ENCODE results near the gene CLGN.

CLGN gene

GRCh38 chr4:140427106-140427918 is at the start of gene CLGN:
TSS of gene CLGN (minus strand) at chr4:140427648. CDS start at chr4:140413078, 14,570 bp downstream.
- H3K4me1 ChIP-seq = no peaks in the 10 kb centered on the region
- no peaks in the 10 kb centered on the region for H3K9me3 ChIP-seq (ENCODE audit: control insufficient read depth, low read length)
- H3K36me3 ChIP-seq (ENCODE audit: control insufficient read depth, insufficient read depth, low read length) = no peaks in the 10 kb centered on the region
- peak; percentile 19 for TF ChIP-seq CTCF (IDR thresholded peaks at IDR 0.05)
- H3K79me2 ChIP-seq = no peaks in the 10 kb centered on the region
- H3K27ac ChIP-seq = no peak within 1 kb of the TSS
- peak within 1 kb of the TSS; percentile 82 for H2AFZ ChIP-seq
- H3K27me3 ChIP-seq (ENCODE audit: control insufficient read depth, insufficient read depth, low read length) = no peaks in the 10 kb centered on the region
- peak within 1 kb of the TSS; percentile 55 for H3K4me3 ChIP-seq (ENCODE audit: low read depth, low read length)
- H3K9ac ChIP-seq = no peak within 1 kb of the TSS
- H3K4me2 ChIP-seq (ENCODE audit: low read length) = peak within 1 kb of the TSS; percentile 92

- Histone ChIP-seq H3K9ac (no peak overlapping the region), H3K9me3 (ENCODE audit: control insufficient read depth, low read length) (no peaks in the 10 kb centered on the region), H3K4me1 (no peaks in the 10 kb centered on the region), H3K27me3 (ENCODE audit: control insufficient read depth, insufficient read depth, low read length) (no peaks in the 10 kb centered on the region), H3K36me3 (ENCODE audit: control insufficient read depth, insufficient read depth, low read length) (no peaks in the 10 kb centered on the region), H3K4me2 (ENCODE audit: low read length) (no peak overlapping the region), H2AFZ (no peak overlapping the region), H3K27ac (no peak overlapping the region), H3K4me3 (ENCODE audit: low read depth, low read length) (no peak overlapping the region), H3K79me2 (no peaks in the 10 kb centered on the region)
- TF ChIP-seq CTCF (IDR thresholded peaks at IDR 0.05) = no peak
These were observed 44.7 kb upstream of the CLGN start for GRCh38 chr4:140472156-140472555.

GRCh38 chr4:140469791-140470733 is 42.6 kb upstream of the CLGN start:
- Histone ChIP-seq H3K4me3 (ENCODE audit: low read depth, low read length) (no peak overlapping the region), H3K9ac (no peak overlapping the region), H2AFZ (no peak overlapping the region), H3K9me3 (ENCODE audit: control insufficient read depth, low read length) (no peaks in the 10 kb centered on the region), H3K4me2 (ENCODE audit: low read length) (no peak overlapping the region), H3K27me3 (ENCODE audit: control insufficient read depth, insufficient read depth, low read length) (no peaks in the 10 kb centered on the region), H3K4me1 (no peaks in the 10 kb centered on the region), H3K36me3 (ENCODE audit: control insufficient read depth, insufficient read depth, low read length) (no peaks in the 10 kb centered on the region), H3K27ac (no peak overlapping the region), H3K79me2 (no peaks in the 10 kb centered on the region)
- TF ChIP-seq CTCF (IDR thresholded peaks at IDR 0.05) = no peak

GRCh38 chr4:140466146-140466545 is 38.7 kb upstream of the CLGN start:
- no peak overlapping the region for H2AFZ ChIP-seq
- no peak overlapping the region for H3K27ac ChIP-seq
- TF ChIP-seq CTCF (IDR thresholded peaks at IDR 0.05) = no peak
- H3K4me2 ChIP-seq (ENCODE audit: low read length) = no peak overlapping the region
- H3K4me3 ChIP-seq (ENCODE audit: low read depth, low read length) = no peak overlapping the region
- no peaks in the 10 kb centered on the region for H3K36me3 ChIP-seq (ENCODE audit: control insufficient read depth, insufficient read depth, low read length)
- no peak overlapping the region for H3K9ac ChIP-seq
- H3K79me2 ChIP-seq = no peaks in the 10 kb centered on the region
- no peaks in the 10 kb centered on the region for H3K27me3 ChIP-seq (ENCODE audit: control insufficient read depth, insufficient read depth, low read length)
- no peaks in the 10 kb centered on the region for H3K9me3 ChIP-seq (ENCODE audit: control insufficient read depth, low read length)
- H3K4me1 ChIP-seq = no peaks in the 10 kb centered on the region

Data from parathyroid adenoma (tissue), 2 donors.